Endothelial cell of hepatic sinusoid (primary cell): Measurements from ENCODE around the gene CALR3.

Experiments used
- in situ Hi-C: cut with HindIII; loops from 2 replicates; pipeline ENCODE4 v1.10.0; 2017; ENCODE audit warnings: low sequenced_read_pairs

Gene CALR3

GRCh38 chr19:16435238-16435917 lies 60.6 kb downstream of the CALR3 start:
- in situ Hi-C loops, result no loop called here

GRCh38 chr19:16433986-16434385 lies 62.0 kb downstream of the CALR3 start:
- in situ Hi-C loops, result no loop called here

- in situ Hi-C loops, result no loop called here
Observed at GRCh38 chr19:16429759-16430091, 66.2 kb downstream of the CALR3 start.

GRCh38 chr19:16429066-16429758 lies 66.8 kb downstream of the CALR3 start:
- in situ Hi-C loops, result no loop called here
